NOMO-1 treated with dmso at 0.1 percent for 144 hours (cell line): Measurements from ENCODE around the gene DENND6B.
"Not testable (repeated sequence)": the region's sequence is repeated elsewhere in the genome, so short reads cannot be mapped to it uniquely, and the experiment has no call there.

ENCODE experiments used
- DNase-seq: peaks from one replicate; lab custom pipeline; 2025; ENCODE audit not compliant: unreplicated experiment; lab: John Stamatoyannopoulos, UW

Gene DENND6B, protein sequence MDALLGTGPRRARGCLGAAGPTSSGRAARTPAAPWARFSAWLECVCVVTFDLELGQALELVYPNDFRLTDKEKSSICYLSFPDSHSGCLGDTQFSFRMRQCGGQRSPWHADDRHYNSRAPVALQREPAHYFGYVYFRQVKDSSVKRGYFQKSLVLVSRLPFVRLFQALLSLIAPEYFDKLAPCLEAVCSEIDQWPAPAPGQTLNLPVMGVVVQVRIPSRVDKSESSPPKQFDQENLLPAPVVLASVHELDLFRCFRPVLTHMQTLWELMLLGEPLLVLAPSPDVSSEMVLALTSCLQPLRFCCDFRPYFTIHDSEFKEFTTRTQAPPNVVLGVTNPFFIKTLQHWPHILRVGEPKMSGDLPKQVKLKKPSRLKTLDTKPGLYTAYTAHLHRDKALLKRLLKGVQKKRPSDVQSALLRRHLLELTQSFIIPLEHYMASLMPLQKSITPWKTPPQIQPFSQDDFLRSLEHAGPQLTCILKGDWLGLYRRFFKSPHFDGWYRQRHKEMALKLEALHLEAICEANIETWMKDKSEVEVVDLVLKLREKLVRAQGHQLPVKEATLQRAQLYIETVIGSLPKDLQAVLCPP

GRCh38 chr22:50326956-50327710, at the start of gene DENND6B:
DENND6B (minus strand) TSS chr22:50327012; CDS start chr22:50326988, 24 bp downstream.
- DNase-seq, result peak; percentile 63

- no peak for DNase-seq
These were observed 49.4 kb upstream of the DENND6B start for GRCh38 chr22:50376085-50376651.

DNA sequence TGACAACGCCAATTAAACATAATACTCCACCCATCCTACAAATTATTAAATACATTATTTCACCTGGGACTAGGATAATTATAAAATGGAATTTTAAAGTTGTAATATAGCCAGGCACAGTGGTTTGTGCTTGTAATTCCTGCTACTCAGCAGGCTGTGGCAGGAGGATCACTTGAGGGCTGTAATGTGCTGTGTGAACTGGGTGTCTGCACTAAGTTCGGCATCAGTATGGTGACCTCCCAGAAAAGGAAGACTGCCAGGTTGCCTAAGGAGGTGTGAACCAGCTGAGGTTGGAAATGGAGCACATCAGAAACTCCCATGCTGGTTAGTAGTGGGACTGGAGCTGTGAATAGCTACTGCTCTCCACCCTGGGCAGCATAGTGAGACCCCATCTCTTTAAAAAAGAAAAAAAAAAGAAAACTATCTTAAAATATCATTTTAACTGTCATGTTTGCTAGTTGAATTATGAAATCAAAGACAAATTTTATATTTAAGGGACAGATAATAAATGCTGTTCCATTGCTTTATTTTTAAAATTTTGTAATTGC, 44.4 kb upstream of the DENND6B start:
- no peak for DNase-seq

DNA sequence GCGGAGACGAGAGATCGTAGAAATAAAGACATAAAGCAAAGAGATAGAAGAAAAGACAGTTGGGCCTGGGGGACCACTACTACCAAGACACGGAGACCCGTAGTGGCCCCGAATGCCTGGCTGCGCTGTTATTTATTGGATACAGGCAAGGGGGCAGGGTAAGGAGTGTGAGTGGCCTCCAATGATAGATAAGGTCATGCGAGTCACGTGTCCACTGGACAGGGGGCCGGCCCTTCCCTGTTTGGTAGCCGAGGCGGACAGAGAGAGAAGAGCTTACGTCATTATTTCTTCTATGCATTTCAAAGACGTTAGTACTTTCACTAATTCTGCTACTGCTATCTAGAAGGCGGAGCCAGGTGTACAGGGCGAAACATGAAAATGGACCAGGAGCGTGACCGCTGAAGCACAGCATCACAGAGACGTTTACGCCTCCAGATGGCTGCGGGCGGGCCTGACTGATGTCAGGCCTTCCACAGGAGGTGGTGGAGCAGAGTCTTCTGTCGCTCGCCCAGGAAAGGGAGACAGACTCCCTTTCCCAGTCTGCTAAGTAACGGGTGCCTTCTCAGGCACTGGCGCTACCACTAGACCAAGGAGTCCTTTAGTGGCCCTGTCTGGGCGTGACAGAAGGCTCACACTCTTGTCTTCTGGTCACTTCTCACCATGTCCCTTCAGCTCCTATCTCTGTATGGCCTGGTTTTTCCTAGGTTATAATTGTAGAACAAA, 41.1 kb upstream of the DENND6B start:
- no peak for DNase-seq

DNA sequence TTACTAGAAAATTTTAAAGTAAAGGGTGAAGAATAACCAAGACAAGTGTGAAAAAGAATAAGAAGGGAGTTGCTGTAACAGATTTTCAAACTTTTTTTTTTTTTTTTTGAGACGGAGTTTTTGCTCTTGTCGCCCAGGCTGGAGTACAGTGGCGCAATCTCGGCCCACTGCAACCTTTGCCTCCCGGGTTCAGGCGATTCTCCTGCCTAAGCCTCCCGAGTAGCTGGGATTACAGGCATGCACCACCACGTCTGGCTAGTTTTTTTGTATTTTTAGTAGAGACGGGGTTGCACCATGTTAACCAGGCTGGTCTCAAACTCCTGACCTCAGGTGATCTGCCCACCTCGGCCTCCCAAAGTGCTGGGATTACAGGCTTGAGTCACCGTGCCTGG, 37.0 kb upstream of the DENND6B start:
- not testable (repeated sequence) for DNase-seq

GRCh38 chr22:50363166-50363802, 36.5 kb upstream of the DENND6B start:
- no peak for DNase-seq

- DNase-seq, result no peak
These were observed 34.9 kb upstream of the DENND6B start for GRCh38 chr22:50361688-50362087.

GRCh38 chr22:50361222-50361621, 34.4 kb upstream of the DENND6B start:
- DNase-seq, result no peak

DNA sequence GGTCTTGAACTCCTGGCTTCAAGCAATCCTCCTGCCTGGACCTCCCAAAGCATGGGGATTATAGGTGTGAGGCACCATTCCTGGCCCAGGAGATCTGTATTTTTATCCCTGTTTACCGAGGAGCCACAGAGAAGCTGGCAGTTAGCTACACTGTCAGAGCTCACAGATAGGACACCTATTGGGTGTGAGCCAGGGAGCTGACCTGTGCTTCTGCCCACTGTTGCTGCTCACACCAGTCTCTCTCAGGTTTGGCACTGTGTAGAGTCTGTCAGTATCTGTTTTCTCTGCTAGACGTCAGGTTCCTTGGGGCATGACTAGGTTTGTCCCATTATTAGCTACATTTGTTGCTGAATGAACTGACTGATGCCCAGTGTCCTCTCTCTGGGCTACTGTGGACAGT, 33.8 kb upstream of the DENND6B start:
- no peak for DNase-seq

- DNase-seq, result no peak
These were observed 30.9 kb upstream of the DENND6B start for GRCh38 chr22:50357756-50358155.

- DNase-seq, result no peak
These were observed 30.4 kb upstream of the DENND6B start for GRCh38 chr22:50357222-50357621.

DNA sequence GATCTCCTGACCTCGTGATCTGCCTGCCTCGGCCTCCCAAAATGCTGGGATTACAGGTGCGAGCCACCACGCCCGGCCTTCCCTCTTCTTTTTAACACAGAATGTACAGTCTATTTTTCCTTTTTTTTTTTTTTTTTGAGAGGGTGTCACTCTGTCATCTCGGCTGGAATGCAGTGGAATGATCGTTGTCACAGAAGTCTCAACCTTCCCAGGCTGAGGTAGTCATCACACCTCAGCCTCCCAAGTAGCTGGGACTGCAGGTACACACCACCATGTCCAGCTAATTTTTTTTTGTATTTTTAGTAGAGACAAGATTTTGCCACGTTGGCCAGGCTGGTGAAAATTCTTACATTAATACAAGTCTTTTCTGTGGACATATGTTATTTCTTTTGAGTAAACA, 29.4 kb upstream of the DENND6B start:
- DNase-seq, result no peak

DNA sequence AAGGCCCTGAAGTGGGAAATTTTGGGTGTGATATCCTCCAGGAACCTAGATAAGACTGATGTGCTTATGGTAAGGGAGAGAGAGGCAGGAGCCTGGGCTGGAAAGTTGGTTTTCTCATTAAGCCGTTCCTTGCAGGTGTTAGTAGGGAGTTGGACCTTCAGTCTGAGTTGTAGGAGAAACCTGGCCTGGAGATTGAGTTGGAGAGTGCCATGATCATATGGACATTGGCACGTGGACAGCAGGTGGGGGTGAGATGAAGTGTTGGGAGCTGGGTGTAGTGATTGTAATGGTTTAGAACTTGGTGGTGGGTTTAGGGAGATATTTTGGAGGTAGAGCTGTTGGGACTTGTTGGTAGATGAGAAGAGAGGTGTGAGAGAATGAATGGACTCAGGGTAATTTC, 21.2 kb upstream of the DENND6B start:
- DNase-seq, result no peak

DNA sequence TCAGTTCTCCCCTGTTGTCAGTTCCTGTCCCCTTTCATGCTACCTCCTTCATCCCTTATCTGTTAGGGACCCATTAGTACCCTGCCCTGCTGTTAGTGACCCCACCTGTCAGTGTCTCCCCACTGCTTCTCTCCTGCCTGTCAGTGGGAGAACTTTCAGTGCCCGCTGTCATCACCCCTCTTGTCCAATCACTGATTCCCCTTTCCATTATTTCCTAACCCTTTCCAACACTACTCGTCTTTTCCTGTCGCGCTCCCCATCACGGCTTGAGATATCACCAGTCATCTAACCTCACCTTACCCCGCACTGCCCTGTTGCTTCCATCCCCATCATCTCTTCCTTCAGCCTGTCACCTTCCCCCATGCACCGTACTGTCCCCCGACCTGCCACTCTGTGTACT, 20.3 kb upstream of the DENND6B start:
- DNase-seq, result no peak

DNA sequence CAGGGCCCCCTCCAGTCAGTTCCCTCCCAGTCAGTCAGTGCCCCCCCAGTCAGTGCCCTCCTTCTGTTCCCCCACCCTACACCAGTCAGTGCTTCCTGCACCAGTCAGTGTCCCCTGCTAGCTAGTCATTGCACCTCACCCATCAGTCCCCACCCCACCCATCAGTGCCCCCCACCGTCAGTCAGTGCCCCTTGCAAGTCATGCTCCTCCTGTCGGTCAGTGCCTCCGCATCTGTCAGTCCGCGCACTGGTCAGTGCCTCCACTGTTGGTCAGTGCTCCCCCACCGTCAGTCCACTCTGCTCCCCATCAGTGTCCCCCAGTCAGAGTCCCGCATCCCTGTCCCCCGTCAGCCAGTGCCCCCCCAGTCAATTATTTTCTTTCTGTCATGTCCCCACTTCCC, 19.7 kb upstream of the DENND6B start:
- DNase-seq, result no peak

DNA sequence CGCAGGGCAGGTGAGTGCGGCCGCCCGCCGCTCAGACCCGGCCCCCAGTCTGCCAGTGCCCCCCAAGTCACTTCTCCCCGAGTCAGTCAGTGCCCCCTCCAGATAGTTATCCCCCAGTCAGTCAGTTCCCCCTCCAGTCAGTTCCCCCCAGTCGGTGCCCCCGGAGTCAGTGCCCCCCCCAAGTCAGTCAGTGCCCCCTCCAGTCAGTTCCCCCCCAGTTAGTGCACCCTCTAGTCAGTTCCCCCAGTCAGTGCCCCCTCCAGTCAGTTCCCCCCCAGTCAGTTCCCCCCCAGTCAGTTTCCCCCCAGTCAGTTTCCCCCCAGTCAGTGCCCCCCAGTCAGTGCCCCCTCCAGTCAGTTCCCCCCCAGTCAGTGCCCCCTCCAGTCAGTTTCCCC, 16.7 kb upstream of the DENND6B start:
- no peak for DNase-seq

GRCh38 chr22:50342651-50343540, 16.1 kb upstream of the DENND6B start, which contains the start of gene PPP6R2:
PPP6R2 (plus strand) TSS chr22:50343327; CDS start chr22:50393909, 50,582 bp downstream.
- peak; percentile 36 for DNase-seq

DNA sequence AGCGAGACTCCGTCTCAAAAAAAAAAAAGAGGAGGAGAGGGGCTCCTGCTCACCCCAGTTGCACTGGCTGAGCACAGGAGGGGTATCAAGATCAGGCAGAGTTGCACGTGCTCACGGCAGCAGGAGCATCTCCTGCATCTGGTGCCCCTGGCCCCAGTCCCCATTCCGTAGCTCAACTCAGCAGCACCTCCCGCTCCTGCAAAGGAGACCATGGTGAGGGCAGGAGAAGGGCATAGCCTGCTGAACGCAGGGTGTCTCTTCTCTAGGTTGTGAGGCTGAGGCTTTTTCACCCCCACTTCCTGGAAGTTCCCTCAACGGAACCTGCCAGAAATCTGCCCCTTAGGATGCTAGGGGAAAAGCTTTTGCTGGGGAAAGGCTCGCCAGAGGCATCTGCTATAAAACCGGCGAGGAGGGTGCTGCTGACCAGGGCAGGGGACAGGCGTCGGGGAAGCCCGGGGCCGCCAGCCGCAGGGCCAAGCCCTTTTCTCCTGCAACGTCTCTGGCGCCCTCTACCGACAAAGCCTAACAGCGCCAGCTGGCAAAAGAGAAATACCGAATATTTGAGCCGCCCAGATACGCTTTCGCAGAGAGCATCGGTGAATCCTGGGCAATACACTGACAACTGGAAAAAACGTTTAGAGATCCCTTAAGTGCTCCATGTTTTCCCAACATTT, 15.3 kb upstream of the DENND6B start:
- peak; percentile 64 for DNase-seq
